GM18867 (cell line): Measurements from ENCODE around the gene TMEM225B.
"Not testable (repeated sequence)": the region's sequence is repeated elsewhere in the genome, so short reads cannot be mapped to it uniquely, and the experiment has no call there.

Experiments
- ATAC-seq: cut with Tn5 transposase; IDR thresholded peaks from one replicate; pipeline ENCODE4 v1.9.1; 2021; ENCODE audit warnings: mild to moderate bottlenecking, moderate library complexity; ENCODE audit not compliant: unreplicated experiment

The TMEM225B gene

DNA sequence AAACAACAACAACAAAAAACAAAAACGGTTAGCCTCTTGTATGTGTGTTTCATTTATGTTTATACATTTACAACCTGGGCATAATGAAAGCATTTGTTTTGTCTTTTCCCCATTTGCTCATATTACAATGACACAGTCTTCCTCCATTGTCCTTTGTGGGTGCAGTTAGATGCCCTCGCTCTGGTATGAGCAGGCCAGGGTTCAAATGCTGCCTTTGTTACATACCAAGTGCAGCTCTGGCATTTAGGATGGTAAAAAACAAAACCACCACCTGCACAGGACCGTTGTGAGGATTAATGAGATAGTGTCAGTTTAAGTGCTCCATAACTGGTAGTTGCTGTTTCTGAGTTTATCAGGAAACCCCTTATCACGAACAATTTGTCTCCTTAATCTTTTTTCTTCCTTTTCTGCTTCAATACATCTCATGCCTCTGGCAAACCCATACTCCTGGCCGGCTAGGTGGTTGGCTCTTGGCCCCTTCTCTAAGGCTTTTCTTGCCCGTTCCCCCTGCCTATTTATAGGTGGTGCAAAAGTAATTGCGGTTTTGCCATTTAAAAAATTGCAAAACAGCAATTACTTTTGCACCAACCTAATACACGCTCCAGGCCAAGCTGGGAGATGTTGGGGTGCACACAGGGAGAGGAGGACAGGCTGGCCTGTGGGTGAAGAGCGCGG is 18.6 kb upstream of the TMEM225B start:
- no peak for ATAC-seq

DNA sequence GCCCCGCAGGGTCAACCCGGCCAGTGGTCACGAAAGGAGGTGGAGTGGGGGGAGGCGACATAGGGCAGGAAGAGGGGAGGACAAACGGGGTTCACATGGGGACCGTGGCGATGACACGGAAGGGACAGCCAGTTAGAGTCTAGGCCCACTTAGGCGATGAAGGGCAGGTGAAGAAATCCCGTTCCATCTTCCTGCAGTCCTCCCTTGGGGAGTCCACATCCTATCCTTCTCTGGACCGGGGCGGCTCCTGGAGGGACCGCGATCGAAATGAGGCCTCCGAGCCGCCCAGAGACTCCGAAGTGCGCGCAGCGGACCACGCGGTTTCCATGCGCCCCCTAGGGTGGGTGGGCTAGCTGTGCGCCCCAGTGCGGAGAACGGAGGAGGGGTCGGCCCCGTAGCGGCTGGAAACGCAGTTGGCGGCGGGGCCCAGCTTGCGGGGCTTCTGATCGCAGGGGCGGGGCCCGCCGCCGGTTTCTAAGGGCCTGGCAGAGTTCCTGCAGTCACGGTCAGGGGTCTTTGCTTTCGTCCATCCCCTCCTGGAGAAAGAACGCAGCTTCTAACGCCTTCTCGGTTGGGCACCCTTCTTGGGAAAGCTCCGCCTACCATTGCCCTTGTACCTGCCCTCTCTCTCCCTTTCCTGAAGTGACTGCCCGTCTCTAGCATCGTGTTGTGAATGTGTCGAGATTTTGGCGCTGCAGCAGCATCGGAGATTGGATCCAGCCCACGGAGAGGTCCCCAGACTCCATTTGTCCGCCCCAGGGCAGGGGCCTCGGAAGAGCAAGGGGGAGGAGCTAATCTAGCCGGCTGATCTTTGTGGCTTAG is 17.9 kb upstream of the TMEM225B start:
- ATAC-seq, result no peak

DNA sequence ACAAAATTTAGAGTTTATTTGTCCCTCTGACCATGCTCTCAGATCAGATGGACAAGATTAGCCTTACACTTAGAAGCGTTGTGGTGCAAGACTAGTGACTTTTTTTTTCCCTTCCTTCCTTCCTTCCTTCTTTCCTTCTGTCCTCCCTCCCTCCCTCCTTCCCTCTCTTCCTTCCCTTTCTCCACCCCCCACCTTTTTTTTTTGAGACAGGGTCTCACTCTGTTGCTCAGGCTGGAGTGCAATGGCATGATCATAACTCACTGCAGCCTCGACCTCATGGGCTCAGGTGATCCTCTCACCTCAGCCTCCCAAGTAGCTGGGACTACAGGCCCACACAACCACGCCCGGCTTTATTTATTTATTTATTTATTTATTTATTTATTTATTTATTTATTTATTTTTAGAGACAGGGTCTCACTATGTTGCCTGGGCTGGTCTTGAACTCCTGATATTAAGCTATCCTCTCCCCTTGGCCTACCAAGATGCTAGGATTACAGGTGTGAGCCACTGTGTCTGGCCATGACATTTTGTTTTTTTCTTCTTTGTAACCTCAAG is 17.2 kb upstream of the TMEM225B start:
- not testable (repeated sequence) for ATAC-seq

DNA sequence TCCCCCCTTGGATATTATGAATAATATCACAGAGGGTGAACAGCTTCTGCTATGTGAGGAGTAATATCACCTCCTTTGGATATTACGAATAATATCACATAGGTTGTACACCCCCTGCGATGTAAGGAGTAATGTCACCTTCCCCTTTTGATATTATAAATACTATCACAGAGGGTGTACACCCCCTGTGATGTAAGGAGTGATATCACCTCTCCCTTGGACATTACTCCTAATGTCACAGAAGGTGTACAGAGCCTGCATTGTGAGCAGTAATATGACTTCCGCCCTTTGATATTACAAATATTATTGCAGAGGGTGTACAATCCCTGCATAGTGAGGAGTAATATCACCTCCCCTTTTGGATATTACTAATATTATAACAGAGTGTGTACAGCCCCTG is 9.2 kb upstream of the TMEM225B start:
- no peak for ATAC-seq

DNA sequence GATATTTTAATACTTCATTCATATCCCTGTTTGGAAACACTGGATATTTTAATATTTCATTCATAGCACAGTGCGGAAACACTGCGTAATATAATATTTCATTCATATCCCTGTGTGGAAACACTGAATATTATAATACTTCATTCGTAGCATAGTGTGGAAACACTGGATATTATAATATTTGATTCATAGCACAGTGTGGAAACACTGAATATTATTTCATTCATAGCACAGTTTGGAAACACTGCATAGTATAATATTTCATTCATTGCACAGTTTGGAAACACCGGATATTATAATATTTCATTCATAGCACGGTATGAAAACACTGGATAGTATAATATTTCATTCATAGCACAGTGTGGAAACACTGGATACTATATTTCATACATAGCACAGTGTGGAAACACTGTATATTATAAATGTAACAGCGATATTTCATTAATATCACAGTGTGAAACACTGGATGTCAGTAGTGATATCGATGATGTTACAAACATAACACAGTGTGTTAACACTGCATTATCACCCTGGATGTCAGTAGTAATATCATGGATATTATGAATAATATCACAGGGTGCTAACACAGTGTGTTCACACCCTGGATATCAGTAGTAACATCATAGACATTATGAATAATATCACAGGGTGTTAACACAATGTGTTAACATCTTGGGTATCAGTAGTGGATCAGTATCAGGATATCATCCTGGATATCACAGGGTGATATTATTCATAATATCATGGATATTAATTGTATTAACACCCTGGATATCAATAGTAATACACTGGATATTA is 2.9 kb upstream of the TMEM225B start:
- ATAC-seq, result no peak

DNA sequence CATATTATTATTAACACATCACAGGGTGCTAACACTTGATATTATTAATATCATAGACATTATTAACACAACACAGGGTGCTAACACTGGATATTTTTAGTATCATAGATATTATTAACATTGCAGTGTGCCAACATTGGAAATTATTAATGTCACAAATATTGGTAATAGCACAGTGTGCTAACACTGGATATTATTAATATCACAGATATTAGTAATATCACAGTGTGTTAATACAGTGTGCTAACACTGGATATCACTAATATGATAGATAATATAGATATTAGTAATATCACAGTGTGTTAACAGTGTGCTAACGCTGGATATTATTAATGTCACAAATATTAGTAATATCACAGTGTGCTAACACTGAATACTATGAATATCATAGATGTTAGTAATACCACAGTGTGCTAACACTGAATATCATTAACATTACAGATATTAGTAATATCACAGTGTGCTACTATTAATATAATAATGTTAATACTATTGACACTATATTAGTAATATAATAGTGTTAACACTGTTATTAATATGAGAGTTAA is 1.6 kb upstream of the TMEM225B start:
- ATAC-seq, result no peak

DNA sequence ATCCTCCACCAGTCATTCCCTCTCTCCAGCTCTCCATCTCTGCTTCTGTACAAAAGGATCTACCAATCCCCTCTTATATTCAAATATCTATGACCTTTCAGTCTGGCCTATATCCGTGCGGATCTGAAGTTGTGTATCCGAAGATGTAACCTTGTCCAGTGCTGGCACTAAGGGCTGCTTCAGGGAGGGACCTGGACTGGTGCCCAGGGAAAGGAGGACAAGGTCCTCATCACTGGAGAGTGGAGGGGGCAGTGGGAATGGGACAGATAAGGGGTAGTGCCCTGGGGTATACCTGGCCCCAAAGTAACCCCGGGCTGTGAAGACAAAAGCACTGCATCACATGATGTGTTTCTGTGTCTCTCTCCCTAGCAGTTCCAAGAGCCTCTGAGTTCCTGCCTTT is 1.8 kb downstream of the TMEM225B start:
- no peak for ATAC-seq

DNA sequence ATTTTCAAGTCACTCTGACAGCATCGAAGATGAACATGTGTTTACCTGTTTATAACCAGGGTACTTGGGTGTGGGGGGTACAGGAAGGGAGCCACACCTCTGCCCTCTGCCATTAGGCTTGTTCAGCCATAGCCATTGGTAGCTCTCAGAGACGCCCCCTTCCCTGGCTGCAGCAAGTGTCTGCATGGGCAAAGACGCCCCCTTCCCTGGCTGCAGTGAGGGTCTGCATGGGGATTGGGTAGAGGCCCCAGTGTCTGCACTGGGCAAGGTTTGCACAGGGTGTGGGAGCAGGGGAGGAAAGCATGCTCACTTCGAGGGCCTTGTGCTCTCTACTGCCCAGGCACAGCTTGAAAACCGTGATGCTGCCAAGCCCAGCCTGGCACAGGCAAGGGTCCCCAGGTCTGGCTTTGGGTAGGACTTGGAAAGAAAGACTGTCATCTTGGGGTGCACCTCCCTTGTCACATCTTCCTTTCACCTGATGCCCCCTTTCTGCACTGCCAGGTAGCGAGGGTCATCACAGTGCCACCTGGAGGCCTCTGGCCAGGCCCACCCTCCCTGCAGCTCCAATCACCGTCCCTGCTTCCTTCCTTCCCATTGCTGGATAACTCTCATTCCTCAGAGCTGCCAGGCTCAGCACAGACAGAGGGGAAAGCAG is 3.7 kb downstream of the TMEM225B start:
- ATAC-seq, result no peak

DNA sequence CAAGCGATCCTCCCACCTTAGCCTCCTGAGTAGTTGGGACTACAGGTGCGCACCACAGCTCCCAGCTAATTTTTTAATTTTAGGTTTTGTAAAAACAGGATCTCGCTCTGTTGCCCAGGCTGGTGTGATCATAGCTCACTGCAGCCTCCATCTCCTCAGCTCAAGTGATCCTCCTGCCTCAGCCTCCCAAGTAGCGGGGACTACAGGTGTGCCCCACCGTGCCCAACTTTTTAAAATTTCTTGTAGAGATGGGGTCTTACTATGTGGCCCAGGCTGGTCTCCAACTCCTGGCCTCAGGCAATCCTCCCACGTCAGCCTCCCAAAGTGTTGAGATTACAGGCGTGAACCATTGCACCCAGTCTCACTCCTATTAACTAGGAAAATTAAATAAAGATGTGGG is 7.5 kb downstream of the TMEM225B start:
- no peak for ATAC-seq

DNA sequence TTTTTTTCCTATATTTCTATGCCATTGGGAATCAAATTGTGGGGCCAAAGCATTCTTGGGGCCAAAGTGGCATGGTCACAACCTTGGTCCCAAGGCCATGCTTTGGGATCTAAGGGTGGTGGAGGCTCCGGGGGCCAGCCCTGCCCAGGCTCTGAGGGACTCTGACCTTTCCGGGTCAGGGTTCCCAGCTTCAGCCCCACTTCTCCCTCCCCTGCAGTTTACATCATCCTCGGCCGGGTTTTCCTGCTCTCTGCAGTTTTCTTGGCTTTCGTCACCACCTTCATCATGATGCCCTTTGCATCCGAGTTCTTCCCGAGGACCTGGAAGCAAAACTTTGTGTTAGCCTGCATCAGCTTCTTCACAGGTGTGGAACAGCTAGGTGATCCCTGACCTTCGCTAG is 8.5 kb downstream of the TMEM225B start:
- no peak for ATAC-seq

DNA sequence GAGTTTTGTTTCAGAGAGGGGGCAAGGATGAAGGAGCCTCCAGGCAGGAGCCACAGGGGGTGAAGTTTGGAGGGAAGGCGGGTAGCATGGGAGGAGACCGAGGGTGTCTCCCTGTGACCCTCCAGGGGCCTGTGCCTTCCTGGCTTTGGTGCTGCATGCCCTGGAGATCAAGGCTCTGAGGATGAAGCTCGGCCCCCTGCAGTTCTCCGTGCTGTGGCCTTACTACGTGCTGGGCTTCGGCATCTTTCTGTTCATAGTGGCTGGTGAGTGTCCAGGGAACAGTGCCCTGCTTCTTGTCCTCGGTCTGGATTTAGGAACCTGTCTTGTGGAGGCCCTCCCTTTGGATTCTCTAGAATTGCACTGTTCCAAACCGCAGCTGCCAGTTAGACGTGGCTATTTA is 9.5 kb downstream of the TMEM225B start:
- no peak for ATAC-seq

DNA sequence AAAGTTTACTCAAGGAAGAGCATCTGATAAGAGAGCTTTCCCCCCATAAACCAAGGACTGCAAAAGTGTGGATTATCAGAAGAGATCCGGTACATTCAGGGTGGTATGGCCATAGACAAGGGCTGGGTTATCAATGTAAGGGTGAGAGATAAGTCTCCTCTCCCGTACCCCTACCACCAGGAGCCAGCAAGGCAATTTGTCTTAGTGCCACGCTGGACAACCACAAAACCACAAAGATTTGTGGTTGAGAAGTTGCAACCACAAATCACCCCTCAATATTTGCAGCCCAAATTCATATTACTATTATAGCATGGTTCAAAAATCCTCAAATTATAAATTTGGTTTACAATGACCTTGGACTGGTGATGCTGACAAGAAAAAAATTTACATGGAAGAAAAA is 16.4 kb downstream of the TMEM225B start:
- no peak for ATAC-seq

DNA sequence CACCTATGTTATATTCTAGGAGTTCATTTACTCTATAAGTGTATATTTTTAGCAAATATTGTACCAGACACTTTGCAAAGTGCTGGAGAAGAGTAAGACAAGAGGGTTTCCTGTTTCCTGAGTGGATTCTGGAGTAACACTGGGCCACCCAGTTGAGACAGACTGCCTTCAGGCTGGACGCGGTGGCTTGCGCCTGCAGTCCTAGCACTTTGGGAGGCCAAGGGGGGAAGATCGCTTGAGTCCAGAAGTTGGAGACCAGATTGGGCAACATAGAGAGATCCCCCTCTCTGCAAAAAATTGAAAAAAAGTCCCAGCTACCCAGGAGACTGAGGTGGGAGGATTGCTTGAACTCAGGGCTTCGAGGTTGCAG is 17.9 kb downstream of the TMEM225B start:
- no peak for ATAC-seq

DNA sequence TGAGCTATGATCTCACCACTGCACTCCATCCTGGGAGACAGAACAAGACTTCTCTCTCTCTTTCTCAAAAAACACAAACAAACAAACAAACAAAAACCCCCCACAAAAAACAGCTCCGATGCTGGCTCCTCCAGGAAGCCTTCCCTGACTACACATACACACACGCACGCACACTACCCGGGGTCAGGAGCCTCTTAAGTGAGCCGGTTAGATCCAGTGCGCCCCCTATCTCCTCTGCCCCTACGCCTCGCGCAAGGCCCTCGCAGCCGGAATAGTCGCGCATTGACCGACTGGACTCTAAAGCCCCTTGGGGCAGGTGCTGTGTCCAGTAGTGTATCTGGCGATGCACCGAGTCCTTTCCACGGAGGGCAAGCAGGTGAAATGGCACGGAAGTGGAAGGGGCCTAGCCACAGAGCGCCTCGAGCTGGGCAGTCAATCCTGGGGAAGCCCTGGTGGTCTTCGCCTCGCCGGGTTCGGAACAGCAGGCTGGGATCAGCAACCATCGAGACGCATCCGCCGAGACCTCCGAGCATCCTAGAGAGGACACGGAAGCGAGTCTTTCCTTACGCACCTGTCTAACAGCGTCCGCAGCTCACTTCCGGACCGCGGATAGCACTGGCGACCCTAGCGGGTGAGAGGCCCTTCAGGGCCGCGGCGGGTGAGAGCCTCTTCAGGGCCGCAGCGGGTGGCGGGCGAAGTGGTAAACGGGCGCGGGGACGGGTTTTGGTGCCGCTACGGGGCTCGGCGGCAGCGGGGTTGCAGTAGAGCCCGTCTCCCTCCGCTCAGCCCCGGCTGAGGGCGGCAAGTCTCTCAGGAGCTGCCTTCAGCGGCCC is 18.5 kb downstream of the TMEM225B start, which contains the start of gene ZSCAN25:
ZSCAN25 (plus strand) TSS at position 588 of the 833 bp plus-strand sequence. CDS start 2,661 bp downstream, outside the sequence.
- peak; percentile 89 for ATAC-seq

DNA sequence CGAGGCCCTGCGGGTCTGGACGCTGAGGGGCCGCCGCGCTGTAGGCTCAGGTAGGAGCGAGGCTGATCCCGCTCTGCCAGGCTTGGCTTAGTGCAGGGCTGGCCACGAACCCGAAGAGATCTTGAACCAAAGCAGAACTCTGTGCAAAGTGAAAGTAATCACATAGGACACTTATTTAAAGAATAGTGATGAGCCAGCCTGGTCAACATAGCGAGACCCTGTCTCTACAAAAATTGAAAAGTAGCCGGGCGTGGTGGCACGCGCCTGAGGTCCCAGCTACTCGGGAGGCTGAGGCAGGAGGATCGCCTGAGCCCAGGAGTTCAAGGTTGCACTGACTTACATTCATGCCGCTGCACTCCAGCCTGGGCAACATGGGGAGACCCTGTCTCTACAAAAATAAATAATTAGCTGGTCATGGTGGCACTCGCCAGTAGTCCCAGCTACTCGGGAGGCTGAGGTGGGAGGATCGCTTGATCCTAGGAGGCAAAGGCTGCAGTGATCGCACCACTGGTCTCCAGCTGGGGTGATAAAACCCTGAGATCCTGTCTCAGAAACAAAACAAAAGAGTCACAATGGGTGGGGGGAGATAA is 19.2 kb downstream of the TMEM225B start:
- ATAC-seq, result no peak

DNA sequence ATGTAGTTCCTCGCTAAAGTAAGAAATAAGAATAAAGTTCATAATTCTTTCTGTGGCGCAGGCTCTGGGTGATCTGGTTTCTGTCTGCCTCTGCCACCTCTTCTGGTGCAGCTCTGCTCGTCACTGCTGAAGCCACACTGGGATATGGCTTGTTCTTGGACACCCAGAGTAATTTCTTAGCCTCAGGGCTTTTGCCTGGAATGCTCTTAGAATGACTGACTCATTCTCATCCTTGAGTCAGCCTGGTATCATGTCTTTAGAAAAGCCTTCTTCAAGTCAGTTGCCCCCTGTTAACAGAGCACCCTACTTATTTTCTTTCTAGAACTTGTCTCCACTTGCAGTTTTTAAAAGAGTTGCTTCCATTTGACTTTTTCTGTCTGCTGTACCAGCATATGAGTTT is 20.7 kb downstream of the TMEM225B start:
- ATAC-seq, result no peak

DNA sequence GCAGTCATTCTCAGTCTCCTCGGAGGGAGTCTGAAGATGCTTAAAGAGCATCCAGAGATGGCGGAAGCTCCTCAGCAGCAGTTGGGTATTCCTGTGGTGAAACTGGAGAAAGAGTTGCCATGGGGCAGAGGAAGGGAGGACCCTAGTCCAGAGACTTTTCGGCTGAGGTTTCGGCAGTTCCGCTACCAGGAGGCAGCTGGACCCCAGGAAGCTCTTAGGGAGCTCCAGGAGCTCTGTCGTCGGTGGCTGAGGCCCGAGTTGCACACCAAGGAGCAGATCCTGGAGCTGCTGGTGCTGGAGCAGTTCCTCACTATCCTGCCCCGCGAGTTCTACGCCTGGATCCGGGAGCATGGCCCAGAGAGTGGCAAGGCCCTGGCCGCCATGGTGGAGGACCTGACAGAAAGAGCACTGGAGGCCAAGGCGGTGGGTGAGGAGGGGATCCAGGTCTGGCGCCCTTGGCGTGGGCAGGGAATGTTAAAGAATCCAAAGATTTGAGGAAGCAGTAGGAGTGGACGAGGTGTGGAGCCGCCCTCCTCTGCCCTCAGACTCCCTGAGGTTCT is 21.6 kb downstream of the TMEM225B start:
- no peak for ATAC-seq

DNA sequence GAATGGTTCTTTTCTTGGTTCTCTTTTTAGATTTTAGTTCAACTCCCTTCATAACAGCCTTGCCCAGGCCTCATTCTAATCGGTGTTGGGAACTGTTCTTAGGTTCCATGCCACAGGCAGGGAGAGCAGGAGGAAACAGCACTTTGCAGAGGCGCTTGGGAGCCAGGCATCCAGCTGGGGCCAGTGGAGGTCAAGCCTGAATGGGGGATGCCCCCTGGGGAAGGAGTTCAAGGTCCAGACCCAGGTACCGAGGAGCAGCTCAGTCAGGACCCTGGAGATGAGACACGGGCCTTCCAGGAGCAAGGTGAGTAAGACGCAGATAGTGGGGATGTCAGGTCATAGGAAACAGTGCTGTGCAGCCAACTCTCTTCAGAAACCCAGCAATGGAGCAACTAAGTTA is 23.2 kb downstream of the TMEM225B start:
- ATAC-seq, result no peak

DNA sequence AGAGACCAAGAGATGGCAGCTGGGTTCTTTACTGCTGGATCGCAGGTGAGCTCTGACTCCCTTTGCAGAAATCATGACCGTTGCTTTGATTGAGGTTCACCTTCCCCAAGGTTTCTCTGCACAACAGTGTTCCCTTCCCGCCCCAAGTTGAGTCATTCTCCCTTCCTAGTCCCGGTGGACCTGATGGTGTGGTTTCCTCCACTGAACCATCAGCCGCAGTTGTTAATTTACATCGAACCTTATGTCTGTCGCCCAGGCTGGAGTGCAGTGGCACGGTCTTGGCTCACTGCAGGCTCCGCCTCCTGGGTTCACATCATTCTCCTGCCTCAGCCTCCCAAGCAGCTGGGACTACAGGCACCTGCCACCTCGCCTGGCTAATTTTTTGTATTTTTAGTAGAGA is 24.5 kb downstream of the TMEM225B start:
- ATAC-seq, result no peak
